ENCODE measurements around the gene DSCAML1. TPM values are rescaled to one million over a fixed set of nuclear protein-coding genes. Genes with fewer than 3 reads are reported as not detected.
A peak's percentile ranks its signal among the peaks of the same experiment; 100 is the strongest.

DSCAML1 gene
- total and polyA plus RNA-seq, 9 of the 15 experiments (the other 6 are each of a cell fraction or from before 2014, with no cell fraction given) = not detected

GRCh38 chr11:117809236-117810055 lies 12.4 kb upstream of the DSCAML1 start:
- in situ Hi-C loops (cut with MboI) = loop anchor here (10.0 kb wide), 1 partner anchor 365 kb away; no protein-coding TSS in a partner anchor
- no peaks in the 10 kb centered on the region for H3K9me3 ChIP-seq (replicated peaks; ENCODE audit: control insufficient read depth, insufficient read depth, low read depth, low read length)
- DNase-seq (ENCODE audit: extremely low read depth in 1 of 4, low spot score in 3 of 4) (peak; percentile 72 to 80 (median 75)), FAIRE-seq (peak; percentile 57), ATAC-seq (peak; percentile 99)
- peak overlapping the region; percentile 43; the same call in 1 of the 2 replicates for H3K4me2 ChIP-seq (ENCODE audit: insufficient read depth, low read length)
- intact Hi-C loops (cut with micrococcal nuclease) = loop anchor here (2.0 to 5.0 kb wide), 2 partner anchors 367 to 381 kb away; no protein-coding TSS in a partner anchor
- H3K4me1 ChIP-seq (replicated peaks in 1 of 2; ENCODE audit: control insufficient read depth in 2 of 2, insufficient read depth in 2 of 2, low read length in 2 of 2) = peaks cover 13 to 14% of the 10 kb centered on the region in 2 experiments; a peak in 4 of 5 replicates
- peaks cover 0 to 19% of the 10 kb centered on the region in 2 experiments; a peak in 3 of 5 replicates for H3K27me3 ChIP-seq (ENCODE audit: control insufficient read depth in 2 of 2, insufficient read depth in 2 of 2, low read length in 2 of 2)
- H3K27ac ChIP-seq (ENCODE audit: extremely low read depth, low read depth, low read length) = no peak overlapping the region
- H3K9ac ChIP-seq (ENCODE audit: insufficient read depth in 1 of 2, low read depth in 2 of 2, low read length in 2 of 2) = peak overlapping the region in 1 of 2 experiments; percentile 65; a peak in 2 of 4 replicates
- H3K79me2 ChIP-seq (ENCODE audit: control insufficient read depth, insufficient read depth, low read length) = no peaks in the 10 kb centered on the region
- CTCF ChIA-PET (ENCODE audit: low intra/inter-chr PET ratio) = interaction anchor here (0.9 to 3.3 kb wide), 3 partner anchors 9 to 384 kb away, joined by 3 to 52 read pairs (median 4); no protein-coding TSS in a partner anchor
- H3K4me3 ChIP-seq = no peak overlapping the region
- H4K20me1 ChIP-seq (replicated peaks; ENCODE audit: control insufficient read depth, insufficient read depth, low read length) = no peaks in the 10 kb centered on the region; the same call in 1 of the 2 replicates
- no TSS peak for BruUV-seq (replicated peaks)
- H2AFZ ChIP-seq (ENCODE audit: low read depth, low read length) = peak overlapping the region; percentile 68
- H3K36me3 ChIP-seq (ENCODE audit: control insufficient read depth, insufficient read depth, low read length) = no peaks in the 10 kb centered on the region
- no peaks in the 10 kb centered on the region for H3K9me1 ChIP-seq (ENCODE audit: control insufficient read depth, insufficient read depth, low read length)
- 5% methylated on average over 19 of the region's 22 CpGs for WGBS (ENCODE audit: insufficient coverage, low coverage, missing lambda C conversion rate)
- POLR2A ChIA-PET = interaction anchor here (0.6 to 1.4 kb wide), 10 partner anchors 8 to 565 kb away, joined by 3 to 5 read pairs (median 4); no protein-coding TSS in a partner anchor
- no peak for TF ChIP-seq RBM22 (IDR thresholded peaks at IDR 0.05; ENCODE audit: low read depth, low read length, poor library complexity, severe bottlenecking)
- peak; percentile 85 for TF ChIP-seq TOE1 (IDR thresholded peaks at IDR 0.05; ENCODE audit: borderline replicate concordance)
- no peak for TF ChIP-seq TOE1 (CRISPR knock-in tag; IDR thresholded peaks at IDR 0.05; ENCODE audit: borderline replicate concordance, low read depth)
- no peak for TF ChIP-seq ZNF165 (CRISPR knock-in tag; IDR thresholded peaks at IDR 0.05; ENCODE audit: borderline replicate concordance)
- peak; percentile 72 to 82 (median 78) for TF ChIP-seq CTCF (IDR thresholded peaks at IDR 0.05 in 2 of 3, conservative IDR thresholded peaks at IDR 0.05 in 1 of 3; ENCODE audit: insufficient read depth in 2 of 3, low read depth in 1 of 3, low read length in 3 of 3)
- no peak for TF ChIP-seq IRF2 (CRISPR knock-in tag; IDR thresholded peaks at IDR 0.05)
- no peak for TF ChIP-seq FIP1L1 (IDR thresholded peaks at IDR 0.05; ENCODE audit: low read depth, low read length, poor library complexity, severe bottlenecking)
- no peak for TF ChIP-seq ZNF668 (CRISPR knock-in tag; IDR thresholded peaks at IDR 0.05)
- TF ChIP-seq ZNF134 (CRISPR knock-in tag; conservative IDR thresholded peaks at IDR 0.05) = no peak
- no peak for TF ChIP-seq ZNF586 (CRISPR knock-in tag; conservative IDR thresholded peaks at IDR 0.05)
- TF ChIP-seq MTA3 (IDR thresholded peaks at IDR 0.05; ENCODE audit: borderline replicate concordance) = no peak
- no peak for TF ChIP-seq CBFA2T2 (conservative IDR thresholded peaks at IDR 0.05)
- TF ChIP-seq ZNF449 (CRISPR knock-in tag; IDR thresholded peaks at IDR 0.05) = no peak
- peak; percentile 37 for TF ChIP-seq NUFIP1 (IDR thresholded peaks at IDR 0.05; ENCODE audit: partially characterized antibody)

All from K562 (cell line).